Activated naive CD4-positive, alpha-beta T cell treated with anti-CD3 and anti-CD28 coated beads, Interleukin-2, amount 50 U/mL, for 24 hours (primary cell): Measurements from ENCODE around the gene DEAF1.

Source experiments
- H3K27ac Mint-ChIP-seq: one replicate; pipeline ENCODE4 v1.8.0; 2021; ENCODE audit warnings: mild to moderate bottlenecking, mixed read lengths
- H3K27me3 Mint-ChIP-seq: one replicate; pipeline ENCODE4 v1.8.0; 2021; ENCODE audit warnings: mixed read lengths
- H3K36me3 Mint-ChIP-seq: one replicate; pipeline ENCODE4 v1.8.0; 2021; ENCODE audit warnings: mixed read lengths
- H3K4me1 Mint-ChIP-seq: one replicate; pipeline ENCODE4 v1.8.0; 2021; ENCODE audit warnings: mixed read lengths
- H3K4me3 Mint-ChIP-seq: one replicate; pipeline ENCODE4 v1.8.0; 2021; ENCODE audit warnings: mild to moderate bottlenecking, mixed read lengths
- H3K9me3 Mint-ChIP-seq: one replicate; pipeline ENCODE4 v1.8.0; 2021; ENCODE audit warnings: mixed read lengths

DEAF1 gene

GRCh38 chr11:620935-621814 lies 73.8 kb downstream of the DEAF1 start:
- H3K4me1 Mint-ChIP-seq, result no peaks in the 10 kb centered on the region
- H3K4me3 Mint-ChIP-seq, result no peak overlapping the region
- H3K9me3 Mint-ChIP-seq, result no peaks in the 10 kb centered on the region
- H3K27ac Mint-ChIP-seq, result no peak overlapping the region
- no peaks in the 10 kb centered on the region for H3K36me3 Mint-ChIP-seq
- H3K27me3 Mint-ChIP-seq, result no peaks in the 10 kb centered on the region

GRCh38 chr11:620201-620600 lies 74.8 kb downstream of the DEAF1 start:
- Mint-ChIP-seq H3K4me1 (no peaks in the 10 kb centered on the region), H3K27ac (no peak overlapping the region), H3K36me3 (no peaks in the 10 kb centered on the region), H3K4me3 (no peak overlapping the region), H3K27me3 (no peaks in the 10 kb centered on the region), H3K9me3 (no peaks in the 10 kb centered on the region)

- Mint-ChIP-seq H3K36me3 (no peaks in the 10 kb centered on the region), H3K4me1 (no peaks in the 10 kb centered on the region), H3K4me3 (no peak overlapping the region), H3K27ac (no peak overlapping the region), H3K27me3 (no peaks in the 10 kb centered on the region), H3K9me3 (no peaks in the 10 kb centered on the region)
Observed at GRCh38 chr11:619628-620050, 75.4 kb downstream of the DEAF1 start.

- H3K4me3 Mint-ChIP-seq, result no peak overlapping the region
- H3K4me1 Mint-ChIP-seq, result peaks cover 5% of the 10 kb centered on the region
- H3K36me3 Mint-ChIP-seq, result no peaks in the 10 kb centered on the region
- peak overlapping the region; percentile 59 for H3K27ac Mint-ChIP-seq
- H3K27me3 Mint-ChIP-seq, result no peaks in the 10 kb centered on the region
- H3K9me3 Mint-ChIP-seq, result no peaks in the 10 kb centered on the region
Observed at GRCh38 chr11:618856-619627, 76.0 kb downstream of the DEAF1 start.

GRCh38 chr11:617912-618682 lies 76.9 kb downstream of the DEAF1 start:
- no peaks in the 10 kb centered on the region for H3K9me3 Mint-ChIP-seq
- H3K27me3 Mint-ChIP-seq, result no peaks in the 10 kb centered on the region
- H3K27ac Mint-ChIP-seq, result peak overlapping the region; percentile 59
- H3K36me3 Mint-ChIP-seq, result no peaks in the 10 kb centered on the region
- peaks cover 6% of the 10 kb centered on the region for H3K4me1 Mint-ChIP-seq
- no peak overlapping the region for H3K4me3 Mint-ChIP-seq

GRCh38 chr11:617199-617911 lies 77.7 kb downstream of the DEAF1 start:
- Mint-ChIP-seq H3K27me3 (no peaks in the 10 kb centered on the region), H3K4me1 (peaks cover 8% of the 10 kb centered on the region), H3K36me3 (no peaks in the 10 kb centered on the region), H3K27ac (no peak overlapping the region), H3K4me3 (no peak overlapping the region), H3K9me3 (no peaks in the 10 kb centered on the region)

- no peaks in the 10 kb centered on the region for H3K27me3 Mint-ChIP-seq
- H3K36me3 Mint-ChIP-seq, result no peaks in the 10 kb centered on the region
- H3K27ac Mint-ChIP-seq, result no peak overlapping the region
- H3K9me3 Mint-ChIP-seq, result no peaks in the 10 kb centered on the region
- H3K4me1 Mint-ChIP-seq, result peaks cover 12% of the 10 kb centered on the region
- H3K4me3 Mint-ChIP-seq, result peak overlapping the region; percentile 83
Observed at GRCh38 chr11:616320-617198, 78.5 kb downstream of the DEAF1 start.

GRCh38 chr11:615504-616319 lies 79.3 kb downstream of the DEAF1 start, which contains the start of gene IRF7:
IRF7 (minus strand) TSS chr11:615950; CDS start chr11:615364, 586 bp downstream.
- Mint-ChIP-seq H3K9me3 (no peaks in the 10 kb centered on the region), H3K27me3 (no peaks in the 10 kb centered on the region), H3K4me1 (peaks cover 12% of the 10 kb centered on the region), H3K4me3 (peak within 1 kb of the TSS; percentile 83), H3K36me3 (no peaks in the 10 kb centered on the region), H3K27ac (peak within 1 kb of the TSS; percentile 83)

- peaks cover 12% of the 10 kb centered on the region for H3K4me1 Mint-ChIP-seq
- H3K9me3 Mint-ChIP-seq, result no peaks in the 10 kb centered on the region
- no peaks in the 10 kb centered on the region for H3K36me3 Mint-ChIP-seq
- peak overlapping the region; percentile 83 for H3K4me3 Mint-ChIP-seq
- H3K27me3 Mint-ChIP-seq, result no peaks in the 10 kb centered on the region
- peak overlapping the region; percentile 41 for H3K27ac Mint-ChIP-seq
Observed at GRCh38 chr11:614623-615503, 80.2 kb downstream of the DEAF1 start.

GRCh38 chr11:614021-614622 lies 80.9 kb downstream of the DEAF1 start:
- no peak overlapping the region for H3K27ac Mint-ChIP-seq
- no peaks in the 10 kb centered on the region for H3K36me3 Mint-ChIP-seq
- peaks cover 12% of the 10 kb centered on the region for H3K4me1 Mint-ChIP-seq
- no peaks in the 10 kb centered on the region for H3K27me3 Mint-ChIP-seq
- H3K9me3 Mint-ChIP-seq, result no peaks in the 10 kb centered on the region
- H3K4me3 Mint-ChIP-seq, result peak overlapping the region; percentile 70

GRCh38 chr11:613369-613968 lies 81.6 kb downstream of the DEAF1 start:
- Mint-ChIP-seq H3K4me1 (peaks cover 12% of the 10 kb centered on the region), H3K9me3 (no peaks in the 10 kb centered on the region), H3K4me3 (no peak overlapping the region), H3K27me3 (no peaks in the 10 kb centered on the region), H3K36me3 (no peaks in the 10 kb centered on the region), H3K27ac (no peak overlapping the region)

GRCh38 chr11:612961-613300 lies 82.1 kb downstream of the DEAF1 start:
- Mint-ChIP-seq H3K4me3 (no peak overlapping the region), H3K36me3 (no peaks in the 10 kb centered on the region), H3K27me3 (no peaks in the 10 kb centered on the region), H3K4me1 (peaks cover 12% of the 10 kb centered on the region), H3K9me3 (no peaks in the 10 kb centered on the region), H3K27ac (no peak overlapping the region)
